Activated T-cell treated with anti-CD3 and anti-CD28 coated beads, Interleukin-2, amount 50 U/mL, for 1 hour (primary cell): Measurements from ENCODE around the gene TRAPPC1.

ENCODE experiments used
- DNase-seq: peaks from one replicate; pipeline ENCODE4 v3.0.0-alpha.2; 2020

The TRAPPC1 gene

DNA sequence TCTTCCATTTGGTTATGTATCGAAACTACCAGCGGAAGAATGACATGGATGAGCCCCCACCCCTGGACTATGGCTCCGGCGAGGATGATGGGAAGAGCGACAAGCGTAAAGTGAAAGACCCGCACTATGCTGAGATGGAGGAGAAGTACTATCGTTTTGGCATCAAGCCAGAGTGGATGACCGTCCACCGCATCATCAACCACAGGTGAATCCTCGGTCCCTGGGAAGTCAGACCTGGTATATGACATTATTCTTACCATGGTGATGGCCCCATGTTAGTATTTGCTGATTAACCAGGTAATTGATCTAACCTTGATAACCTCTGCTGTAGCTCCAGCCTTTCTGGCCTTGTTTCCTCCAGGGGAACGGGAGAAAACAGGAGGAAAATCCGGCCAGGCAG, 34.7 kb downstream of the TRAPPC1 start:
- DNase-seq = no peak

DNA sequence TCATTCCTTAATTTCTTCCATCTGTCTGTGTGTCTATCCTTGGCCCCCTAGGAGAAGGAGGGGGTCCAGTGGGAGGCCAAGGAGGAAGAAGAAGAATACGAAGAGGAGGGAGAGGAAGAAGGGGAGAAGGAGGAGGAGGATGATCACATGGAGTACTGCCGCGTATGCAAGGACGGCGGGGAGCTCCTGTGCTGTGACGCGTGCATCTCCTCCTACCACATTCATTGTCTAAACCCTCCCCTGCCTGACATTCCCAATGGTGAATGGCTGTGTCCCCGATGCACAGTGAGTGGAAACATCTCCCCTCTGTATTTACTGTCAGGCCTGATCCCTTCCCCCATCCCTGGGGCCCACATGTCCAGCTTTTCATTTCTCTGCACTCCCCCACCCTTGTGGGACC, 36.9 kb downstream of the TRAPPC1 start:
- DNase-seq = no peak

DNA sequence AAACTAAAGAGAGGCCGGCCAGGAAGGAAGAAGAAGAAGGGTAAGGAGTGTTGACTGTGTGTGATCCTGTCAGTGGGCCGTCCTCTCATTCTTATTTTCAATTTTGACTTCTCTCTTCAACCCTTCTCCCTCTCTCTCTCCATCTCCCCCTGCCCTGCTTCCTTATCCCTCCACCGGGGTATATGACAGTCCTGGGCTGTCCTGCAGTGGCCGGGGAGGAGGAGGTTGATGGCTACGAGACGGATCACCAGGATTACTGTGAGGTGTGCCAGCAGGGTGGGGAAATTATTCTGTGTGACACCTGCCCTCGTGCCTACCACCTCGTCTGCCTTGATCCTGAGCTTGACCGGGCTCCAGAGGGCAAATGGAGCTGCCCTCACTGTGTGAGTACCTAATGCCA, 37.5 kb downstream of the TRAPPC1 start:
- no peak for DNase-seq

DNA sequence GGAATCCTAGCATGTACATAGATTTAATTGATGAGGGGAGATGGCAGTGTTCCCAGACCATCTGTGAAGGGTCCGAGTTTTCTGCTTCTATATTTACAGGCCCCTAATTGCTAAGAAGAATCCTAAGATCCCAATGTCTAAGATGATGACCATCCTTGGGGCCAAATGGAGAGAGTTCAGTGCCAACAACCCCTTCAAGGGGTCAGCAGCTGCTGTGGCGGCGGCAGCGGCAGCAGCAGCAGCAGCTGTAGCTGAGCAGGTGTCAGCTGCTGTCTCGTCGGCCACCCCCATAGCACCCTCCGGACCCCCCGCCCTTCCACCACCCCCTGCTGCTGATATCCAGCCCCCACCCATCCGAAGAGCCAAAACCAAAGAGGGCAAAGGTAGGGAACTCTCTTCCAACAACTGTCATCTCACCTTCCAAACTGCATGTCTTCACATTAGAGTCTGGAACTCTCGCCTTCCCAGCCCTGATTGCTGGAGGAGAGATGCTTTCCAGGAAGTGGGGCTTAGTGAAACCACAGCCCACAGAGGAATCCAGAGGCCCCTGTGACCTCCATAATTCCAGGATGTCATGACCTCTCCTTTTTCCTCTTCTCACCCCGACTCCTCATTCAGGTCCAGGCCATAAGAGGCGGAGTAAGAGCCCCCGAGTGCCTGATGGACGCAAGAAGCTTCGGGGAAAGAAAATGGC, 38.4 kb downstream of the TRAPPC1 start:
- DNase-seq = no peak

DNA sequence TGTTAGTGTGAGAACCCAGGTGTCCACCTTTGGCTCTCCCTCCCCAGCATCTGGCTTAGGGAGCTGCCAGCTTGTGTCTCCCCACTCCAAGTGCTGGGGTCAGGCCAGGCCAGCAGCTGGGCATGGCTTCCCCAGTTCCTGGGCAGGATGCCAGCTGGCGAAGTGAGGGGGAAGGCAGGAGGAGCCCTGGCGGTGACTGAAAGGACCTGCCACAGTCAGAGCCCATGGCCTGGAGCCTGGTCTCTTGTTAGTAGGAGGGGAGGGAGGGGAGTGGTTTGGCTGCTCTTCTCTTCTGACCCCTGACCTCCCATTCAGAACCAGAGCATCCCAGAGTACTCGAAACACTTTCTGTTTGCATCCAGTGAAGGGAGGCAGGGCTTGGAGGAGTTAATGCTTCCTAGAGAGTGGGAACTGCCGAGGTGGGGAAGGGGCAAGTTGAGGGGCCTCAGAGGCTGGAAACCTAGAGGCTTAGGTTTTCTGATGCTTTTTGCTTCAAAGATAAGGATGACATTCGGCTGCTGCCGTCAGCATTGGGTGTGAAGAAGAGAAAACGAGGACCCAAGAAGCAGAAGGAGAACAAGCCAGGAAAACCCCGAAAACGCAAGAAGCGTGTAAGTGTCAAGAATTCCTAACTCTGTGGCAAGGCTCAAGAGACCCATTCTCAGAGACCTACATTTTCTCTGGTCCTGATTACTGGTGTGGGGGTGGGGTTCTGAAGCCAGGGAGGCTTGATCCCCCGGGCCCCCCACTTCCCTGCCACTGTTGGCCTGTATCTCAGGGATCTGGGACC, 42.4 kb downstream of the TRAPPC1 start:
- peak; percentile 40 for DNase-seq

DNA sequence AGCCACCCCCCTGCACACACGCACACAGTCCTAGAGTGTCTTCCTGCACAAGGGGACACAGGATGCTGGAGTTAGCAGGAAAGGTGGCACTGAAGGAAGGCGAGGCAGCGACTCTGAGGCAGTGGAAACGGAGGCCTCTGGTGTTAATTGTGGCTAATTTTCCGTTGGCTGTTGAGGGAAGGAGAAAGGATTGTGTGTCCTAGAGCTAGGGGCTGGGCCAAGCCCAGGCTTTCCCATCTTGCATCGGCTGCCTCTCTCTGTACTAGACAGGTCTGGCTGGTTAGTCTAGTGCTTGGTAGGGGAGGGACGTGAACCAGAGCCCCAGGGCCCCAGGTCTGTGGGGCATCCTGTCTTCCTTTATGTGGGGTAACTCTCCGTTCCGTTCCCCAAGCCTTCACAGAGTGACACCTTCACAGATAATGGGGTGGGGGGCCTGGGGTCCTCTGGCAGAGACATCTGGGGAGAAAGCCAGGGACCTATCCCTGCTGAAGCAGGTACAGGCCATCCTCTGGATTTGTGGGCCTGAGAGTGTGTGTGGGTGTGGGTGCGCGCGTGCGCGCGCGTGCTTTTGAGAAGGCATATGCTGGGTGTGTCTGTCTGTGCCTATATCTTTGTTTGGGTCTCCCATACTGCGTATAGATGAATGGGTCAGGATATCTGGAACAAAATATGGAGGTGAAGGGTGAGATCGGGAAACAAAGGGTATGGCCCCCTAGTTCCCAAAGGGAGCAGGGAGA, 43.4 kb downstream of the TRAPPC1 start, which contains the start of gene CHD3:
Gene CHD3, plus strand, starts transcription at position 606 of the 737 bp plus-strand sequence. CDS start 212 bp downstream, outside the sequence.
- peak; percentile 58 for DNase-seq

DNA sequence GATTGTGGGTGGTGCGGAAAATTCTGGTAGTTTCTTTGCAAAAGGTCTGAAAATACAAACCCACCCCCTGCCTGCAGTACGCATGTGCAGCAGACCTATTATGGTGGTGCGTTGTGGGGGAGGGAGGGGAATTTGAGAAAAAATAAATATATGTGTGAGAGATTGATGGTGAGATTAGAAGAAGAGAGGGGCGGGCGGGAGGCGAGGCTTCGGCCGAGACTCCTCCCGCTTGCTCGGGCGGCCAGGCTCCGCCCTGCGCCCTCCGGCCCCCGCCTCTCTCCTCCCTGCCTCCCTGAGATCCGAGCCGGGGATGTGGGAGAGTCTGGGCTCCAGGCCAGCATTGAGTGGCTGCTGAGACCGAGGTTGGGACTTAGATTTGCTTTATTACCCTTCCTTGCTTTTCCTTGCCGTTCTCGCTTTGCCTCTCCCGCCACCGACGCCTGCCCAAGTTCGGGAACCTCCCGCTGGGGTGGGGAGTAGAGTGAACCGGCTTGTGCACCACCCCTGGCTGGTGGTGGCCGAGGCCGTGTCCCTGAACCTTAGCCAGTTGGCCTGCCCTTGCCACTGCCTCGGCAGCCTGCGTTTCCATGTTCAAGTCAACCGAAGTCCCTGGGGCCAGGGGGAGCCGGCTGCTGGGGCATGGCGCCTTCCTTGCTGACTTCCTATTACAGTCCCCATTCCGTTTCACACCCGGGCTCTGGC, 44.1 kb downstream of the TRAPPC1 start:
- peak; percentile 82 for DNase-seq

DNA sequence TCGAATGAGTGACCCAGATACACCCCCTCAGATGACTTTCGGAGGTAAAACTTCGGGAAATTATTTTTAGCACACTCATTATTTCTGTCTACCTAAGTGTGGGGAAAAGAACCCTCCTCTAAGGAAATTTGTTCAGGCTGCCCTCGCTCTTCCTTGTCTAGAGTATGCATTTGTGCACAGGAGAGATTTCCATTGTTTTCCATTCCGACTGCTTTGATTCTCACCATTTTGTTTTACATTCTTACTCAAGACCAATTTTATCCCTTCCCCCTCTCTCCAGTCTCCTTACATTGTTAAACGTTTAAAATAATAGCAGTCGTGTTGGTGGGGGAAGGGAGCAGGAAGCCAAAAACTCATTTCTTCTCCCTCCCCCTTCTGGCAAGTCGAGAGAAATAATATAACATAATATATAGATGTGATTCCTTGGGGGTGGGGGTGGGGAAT, 44.7 kb downstream of the TRAPPC1 start:
- no peak for DNase-seq

DNA sequence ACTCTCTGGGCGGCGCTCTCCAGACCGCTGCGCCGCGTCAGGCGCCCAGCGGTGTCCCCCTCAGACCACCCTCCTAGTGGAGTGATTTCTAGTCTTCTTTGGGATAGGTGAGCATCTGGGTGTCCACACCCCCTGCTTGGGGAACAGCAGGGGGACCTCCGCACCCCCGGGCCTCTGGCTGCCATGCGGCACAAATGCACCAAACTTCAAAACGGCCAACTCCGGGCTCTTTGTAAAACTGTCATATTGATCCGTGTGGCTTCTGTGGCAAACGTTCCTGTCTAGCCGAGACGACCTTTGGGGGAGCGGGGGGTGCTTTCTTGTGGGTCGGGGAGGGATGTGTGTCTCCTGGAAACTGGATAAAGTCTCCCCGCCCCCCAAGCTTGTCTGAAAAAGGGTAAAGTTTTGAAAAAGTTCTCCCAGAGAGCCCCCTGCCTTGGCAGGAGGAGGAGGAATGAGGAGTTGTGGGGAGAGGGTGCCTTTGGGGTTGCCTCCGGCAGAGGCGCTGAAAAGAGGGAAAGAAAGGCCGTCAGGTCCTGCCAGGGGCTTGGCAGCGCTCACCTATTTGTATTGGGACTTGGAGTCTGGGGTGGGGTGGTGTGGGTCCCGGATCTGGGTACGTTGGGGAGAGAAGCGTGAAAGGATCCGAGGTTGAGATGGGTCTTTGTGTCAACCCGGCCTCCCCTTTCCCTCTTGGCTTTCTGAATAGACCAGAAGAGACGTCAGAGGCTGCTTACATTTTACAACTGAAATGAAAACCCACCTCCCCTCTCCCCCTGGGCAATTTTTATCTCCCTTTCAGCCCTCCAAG, 45.3 kb downstream of the TRAPPC1 start:
- DNase-seq = peak; percentile 72

DNA sequence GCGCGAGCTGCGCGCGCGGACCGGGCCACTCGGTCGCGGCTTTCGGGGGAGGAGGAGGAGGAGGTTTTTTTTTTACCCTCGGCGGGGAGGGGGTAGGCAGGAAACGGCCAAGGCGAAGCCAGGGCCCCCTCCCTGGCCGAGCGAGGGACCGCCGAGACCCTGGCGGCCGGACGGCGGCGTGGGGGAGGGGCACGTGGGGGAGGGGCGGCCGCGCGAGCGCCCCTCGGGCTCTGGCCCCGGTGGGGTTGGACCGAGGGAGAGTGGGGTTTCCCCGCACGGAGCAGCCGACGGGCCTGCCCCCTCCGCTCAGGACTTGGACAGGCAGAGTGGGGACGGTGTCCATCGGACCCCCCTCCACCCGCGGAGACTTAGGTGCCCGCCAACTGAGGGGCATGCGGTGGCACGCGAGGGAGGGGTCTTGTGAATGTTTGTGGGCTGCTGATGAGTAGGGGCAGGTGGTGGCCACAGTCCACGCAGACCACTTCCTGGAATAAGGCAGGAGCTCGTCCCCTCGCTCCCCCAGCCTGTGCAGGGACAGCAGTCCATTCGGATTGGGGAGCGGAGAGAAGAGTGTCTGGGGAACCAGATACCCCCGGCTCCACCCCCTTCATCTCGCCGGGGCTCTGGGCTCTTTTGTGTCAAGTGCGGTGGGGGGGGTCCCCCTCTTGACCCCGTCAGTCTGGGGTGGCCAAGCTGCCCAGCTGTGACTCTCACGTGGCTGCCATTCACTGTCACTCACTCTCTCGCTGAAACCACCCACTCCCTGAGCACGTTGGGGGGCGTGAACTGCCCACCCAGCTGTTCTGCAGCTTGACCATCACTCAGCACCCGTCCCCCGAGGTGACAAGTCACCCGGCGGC, 46.1 kb downstream of the TRAPPC1 start:
- peak; percentile 56 for DNase-seq

DNA sequence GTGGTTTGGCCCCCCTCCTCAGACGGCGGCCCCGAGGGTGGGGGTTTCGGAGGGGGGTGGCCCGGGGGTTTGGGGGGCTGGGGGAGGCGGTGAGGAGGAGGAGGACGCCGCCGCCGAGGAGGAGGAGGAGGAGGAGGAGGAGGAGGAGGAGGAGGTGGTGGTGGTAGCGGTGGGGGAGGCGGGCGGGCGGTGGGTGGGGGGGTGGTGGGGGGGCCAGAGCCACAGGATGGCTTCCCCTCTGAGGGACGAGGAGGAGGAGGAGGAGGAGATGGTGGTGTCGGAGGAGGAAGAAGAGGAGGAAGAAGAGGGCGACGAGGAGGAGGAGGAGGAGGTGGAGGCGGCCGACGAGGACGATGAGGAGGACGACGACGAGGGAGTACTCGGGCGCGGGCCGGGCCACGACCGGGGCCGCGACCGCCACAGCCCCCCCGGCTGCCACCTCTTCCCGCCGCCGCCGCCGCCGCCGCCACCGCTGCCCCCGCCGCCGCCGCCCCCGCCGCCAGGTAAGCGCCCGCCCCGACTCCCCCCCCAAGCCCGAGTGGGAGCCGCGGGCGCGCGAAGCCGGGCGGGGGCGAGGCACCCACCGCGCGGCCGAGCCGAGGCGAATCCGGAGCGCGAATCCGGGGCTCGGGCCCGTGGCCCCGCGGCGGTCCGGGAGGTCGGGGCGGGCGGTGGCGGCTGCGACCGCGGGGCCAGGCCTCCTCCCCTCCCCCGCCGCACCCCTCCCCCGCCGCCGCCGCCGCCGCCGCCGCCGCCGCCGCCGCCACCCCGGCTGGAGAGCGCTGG, 47.0 kb downstream of the TRAPPC1 start:
- peak; percentile 66 for DNase-seq

DNA sequence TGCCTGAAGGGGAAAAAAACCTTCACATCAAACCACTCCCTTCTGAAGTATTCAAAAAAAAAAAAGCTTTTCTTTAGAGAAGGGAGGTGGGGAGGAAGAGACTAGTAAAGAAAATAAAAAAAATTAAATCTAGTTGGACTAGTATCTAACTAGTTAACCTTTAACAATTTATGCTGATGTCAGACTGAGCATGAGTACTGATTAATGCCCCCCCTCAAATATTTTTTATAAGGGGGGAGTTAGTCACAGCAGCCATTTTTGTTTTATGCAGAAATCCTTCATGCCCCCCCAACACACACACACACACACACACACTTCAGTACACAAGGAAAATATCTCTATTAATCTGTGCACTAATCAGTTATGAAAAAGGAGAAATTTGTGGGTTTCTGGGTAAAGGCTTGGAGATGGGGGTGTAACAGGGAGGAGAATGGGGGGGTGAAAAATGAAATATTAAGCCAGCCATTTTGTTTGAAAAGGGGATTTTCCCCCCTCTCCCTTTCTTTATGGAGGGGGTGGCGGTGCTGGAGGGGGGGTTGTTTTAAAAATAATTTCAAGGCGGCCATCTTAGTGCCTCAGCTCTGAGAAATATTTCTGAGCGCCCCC, 47.9 kb downstream of the TRAPPC1 start:
- peak; percentile 45 for DNase-seq

DNA sequence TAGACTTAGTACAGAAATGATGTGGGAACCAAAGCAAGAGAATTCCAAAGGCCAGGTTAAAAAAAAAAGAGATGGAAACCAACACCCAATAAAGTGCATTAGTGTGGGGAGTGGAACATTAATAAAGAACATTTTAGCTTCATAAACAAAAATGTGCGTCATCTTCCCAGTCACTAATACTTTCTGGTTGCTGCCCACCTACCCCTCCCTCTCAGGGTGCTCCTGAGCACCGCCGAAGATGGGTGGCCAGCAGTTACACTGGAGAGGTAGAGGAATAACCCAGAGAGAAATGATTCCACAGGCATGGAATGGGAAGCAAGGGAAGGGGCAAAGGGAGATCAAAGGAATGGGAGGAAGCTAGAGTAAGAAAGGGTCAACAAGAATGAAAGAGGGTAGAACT, 49.1 kb downstream of the TRAPPC1 start:
- no peak for DNase-seq

DNA sequence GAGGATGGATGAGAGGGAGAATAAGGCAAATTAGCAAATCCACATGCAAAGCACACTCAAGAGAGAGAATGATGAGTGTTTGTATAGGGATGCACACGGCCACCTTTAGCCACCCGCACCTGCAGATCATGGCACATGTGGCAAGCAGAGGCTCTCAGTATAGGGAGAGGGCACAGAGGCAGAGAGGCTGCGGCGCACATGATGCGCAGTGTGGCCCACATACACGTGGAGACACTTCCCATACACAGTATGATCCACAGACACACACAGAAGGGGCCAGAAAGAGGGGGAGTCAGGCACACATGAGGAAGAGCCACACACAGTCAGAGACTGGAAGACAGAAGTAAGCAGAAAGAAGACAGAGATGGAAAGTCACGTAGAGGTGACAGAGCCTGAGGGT, 49.7 kb downstream of the TRAPPC1 start:
- DNase-seq = no peak

DNA sequence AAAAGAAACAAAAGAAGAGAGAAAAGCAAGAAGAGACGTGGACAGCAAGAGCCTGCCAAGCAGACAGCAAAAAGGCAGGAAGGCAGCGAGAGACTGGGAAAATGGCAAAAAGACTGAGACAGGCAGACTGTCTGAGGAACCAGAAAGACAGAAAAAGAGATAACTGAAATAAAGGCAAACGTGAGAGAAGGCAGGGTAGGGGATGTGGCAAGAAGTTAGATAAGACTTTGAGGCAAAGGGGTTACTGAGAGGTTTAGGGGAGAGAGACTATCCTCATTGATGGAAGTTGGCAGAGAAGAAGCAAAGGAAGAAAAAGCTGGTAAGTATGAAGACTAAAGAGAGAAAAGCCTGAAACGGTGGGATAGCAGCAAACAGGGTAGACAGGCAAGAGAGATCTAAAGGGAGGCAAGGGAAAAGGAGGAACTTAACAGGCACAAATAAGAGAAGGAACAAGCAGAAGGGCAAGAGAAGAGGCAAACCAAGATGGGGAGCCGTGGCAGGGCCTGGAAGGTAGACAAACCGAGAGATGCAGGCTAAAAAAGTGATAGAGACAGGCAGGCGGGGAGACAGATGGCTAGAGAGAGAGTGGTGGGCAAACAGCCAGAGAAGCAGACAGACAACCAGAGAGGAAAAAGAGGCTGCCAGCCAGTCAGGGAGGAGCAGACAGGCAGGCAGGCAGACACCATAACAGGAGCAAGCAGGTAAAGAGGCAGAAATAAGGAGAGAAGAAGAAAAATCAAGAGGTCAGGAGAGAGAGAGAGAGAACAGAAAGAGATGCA, 50.3 kb downstream of the TRAPPC1 start:
- no peak for DNase-seq
